Measurements from ENCODE around the gene LSM8.

DNA sequence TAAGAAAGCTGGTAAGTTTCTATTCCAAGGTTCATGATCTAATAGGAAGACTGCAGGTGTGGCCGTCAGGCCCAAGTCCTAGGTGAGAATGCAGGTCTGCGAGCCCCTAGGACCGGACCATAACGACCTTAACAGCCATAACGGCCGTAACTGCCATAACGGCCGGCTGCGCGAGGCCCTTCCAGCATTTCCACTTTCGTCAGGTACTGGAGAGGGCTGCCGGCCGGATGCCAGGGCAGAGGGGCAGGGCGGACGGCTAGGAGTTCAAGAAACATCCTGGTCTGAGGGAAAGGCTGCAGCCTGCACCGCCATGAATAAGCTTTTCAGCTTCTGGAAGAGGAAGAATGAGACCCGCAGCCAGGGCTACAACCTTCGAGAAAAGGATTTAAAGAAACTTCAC, 40.6 kb downstream of the LSM8 start, which contains the start of gene ANKRD7:
- TF ChIP-seq, protein P1, sequence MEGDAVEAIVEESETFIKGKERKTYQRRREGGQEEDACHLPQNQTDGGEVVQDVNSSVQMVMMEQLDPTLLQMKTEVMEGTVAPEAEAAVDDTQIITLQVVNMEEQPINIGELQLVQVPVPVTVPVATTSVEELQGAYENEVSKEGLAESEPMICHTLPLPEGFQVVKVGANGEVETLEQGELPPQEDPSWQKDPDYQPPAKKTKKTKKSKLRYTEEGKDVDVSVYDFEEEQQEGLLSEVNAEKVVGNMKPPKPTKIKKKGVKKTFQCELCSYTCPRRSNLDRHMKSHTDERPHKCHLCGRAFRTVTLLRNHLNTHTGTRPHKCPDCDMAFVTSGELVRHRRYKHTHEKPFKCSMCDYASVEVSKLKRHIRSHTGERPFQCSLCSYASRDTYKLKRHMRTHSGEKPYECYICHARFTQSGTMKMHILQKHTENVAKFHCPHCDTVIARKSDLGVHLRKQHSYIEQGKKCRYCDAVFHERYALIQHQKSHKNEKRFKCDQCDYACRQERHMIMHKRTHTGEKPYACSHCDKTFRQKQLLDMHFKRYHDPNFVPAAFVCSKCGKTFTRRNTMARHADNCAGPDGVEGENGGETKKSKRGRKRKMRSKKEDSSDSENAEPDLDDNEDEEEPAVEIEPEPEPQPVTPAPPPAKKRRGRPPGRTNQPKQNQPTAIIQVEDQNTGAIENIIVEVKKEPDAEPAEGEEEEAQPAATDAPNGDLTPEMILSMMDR (IDR thresholded peaks at IDR 0.05), result no peak
- TF ChIP-seq POLR2A (IDR thresholded peaks at IDR 0.05), result no peak

All from adrenal gland (tissue), 5 donors.